HG02759 (cell line): ENCODE results near the gene ING3.

ENCODE experiments used
- ATAC-seq: cut with Tn5 transposase; IDR thresholded peaks from one replicate; pipeline ENCODE4 v1.9.1; 2021; ENCODE audit warnings: mild to moderate bottlenecking, moderate library complexity; ENCODE audit not compliant: unreplicated experiment

ING3 gene

DNA sequence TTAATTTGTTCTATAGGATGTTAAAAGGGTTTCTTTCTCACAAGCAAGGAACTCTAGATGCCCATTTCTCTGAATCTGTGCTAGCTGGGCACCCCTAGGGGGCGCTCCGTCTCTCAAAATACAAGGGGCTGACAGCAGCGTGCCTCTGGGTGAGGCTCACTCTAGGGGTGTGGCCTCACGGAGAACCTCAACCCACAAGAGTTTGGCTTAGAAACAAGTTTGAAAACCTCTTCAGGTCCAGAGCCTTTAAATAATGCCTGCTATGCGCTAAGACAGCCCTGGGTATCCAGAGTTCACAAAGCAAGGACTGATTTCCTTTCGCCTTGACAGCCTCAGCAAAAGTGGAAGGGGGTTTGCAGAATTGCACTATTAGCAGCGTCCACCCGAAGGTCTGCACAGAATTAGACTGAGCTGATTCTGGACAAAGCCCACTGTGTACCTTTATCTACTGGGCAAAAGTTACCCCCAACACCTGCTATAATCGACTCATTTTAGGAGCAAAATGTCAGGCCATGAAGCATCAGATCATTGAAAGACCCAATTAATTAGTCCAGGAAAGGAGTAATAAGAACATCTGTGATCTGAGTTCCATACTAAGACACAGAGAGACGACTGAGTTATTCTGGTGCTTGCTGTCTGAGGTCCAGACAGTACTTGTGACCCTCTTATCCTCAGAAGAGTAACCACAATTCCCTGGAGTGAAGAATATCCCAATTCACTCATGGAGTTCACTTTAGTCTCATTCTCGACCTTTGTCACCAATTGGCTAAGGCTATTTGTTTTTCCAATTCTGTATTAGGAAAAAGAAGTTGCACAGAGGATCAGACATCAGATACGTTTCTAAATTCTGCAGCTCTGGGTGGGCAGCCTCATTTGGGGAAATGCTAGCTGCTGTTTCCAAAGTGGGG, 37.4 kb downstream of the ING3 start:
- ATAC-seq, result peak; percentile 94

- peak; percentile 66 for ATAC-seq
Measured at GRCh38 chr7:120988591-120989256, 38.1 kb downstream of the ING3 start, which contains the start of gene CPED1. TSS of gene CPED1 (plus strand) at chr7:120988711. CDS start at chr7:120989622, 911 bp downstream.

DNA sequence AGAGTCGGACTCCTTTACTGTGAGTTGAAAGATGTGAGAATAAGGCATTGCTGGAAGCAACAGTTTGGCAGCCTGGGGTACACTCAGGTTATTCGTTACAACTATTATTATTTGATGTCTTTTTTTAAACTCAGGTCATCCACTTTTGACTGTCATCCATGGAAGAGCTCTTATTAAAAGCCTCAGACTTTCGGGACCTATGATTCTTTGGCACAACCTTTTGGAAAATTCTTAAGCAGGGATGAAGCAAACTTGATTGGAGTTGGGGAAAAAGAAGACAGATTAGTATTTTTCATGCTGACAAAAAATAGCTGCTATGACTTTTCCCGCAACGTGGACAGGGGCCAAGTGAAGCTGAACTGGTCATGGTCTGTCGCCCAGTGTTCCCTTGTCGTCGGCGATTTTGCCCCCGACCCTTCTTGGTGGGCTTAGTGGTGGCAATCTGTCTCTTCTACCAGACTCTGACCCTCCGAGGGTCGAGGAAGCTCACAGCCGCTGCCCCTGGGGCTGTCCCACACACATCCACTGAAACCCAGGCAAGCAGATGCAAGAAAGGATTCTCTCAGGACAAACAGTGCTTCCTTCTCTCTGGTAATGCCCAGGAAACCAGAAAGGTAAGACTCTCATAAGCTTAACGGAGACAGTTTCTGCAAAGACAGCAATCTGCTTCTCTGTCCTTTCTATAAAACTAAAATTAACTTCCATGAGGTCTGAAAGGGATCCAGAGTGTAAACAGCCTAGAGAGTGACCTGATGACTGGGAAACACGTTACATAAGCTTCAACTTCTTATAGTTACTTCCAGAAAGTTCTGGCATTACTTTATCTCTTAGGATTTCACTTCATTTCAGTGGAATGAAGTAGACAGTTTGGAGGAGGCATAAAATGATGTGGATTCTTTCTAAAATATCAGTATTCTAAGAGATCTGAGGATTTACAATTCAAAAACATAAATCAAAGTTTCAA, 39.0 kb downstream of the ING3 start:
- ATAC-seq, result no peak

GRCh38 chr7:120990468-120991118, 40.0 kb downstream of the ING3 start:
- ATAC-seq, result no peak

DNA sequence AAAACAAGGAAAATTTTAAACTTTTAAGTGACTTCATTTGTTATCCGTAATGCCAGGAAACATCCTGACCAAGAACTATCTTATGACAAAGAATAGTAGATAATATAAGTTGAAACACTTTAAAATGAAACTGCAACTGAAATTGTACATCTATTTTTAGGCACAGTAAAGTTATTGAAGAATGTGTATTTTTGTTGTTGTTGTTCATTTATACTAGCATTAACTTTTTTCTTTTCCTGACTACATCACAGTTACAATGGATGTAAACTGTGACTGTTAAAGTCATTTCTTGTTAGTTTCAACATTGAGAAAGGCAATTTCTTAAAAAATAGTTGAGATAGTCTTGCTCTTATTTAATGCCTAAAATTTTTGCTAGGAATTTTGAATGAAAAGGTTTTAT, 40.6 kb downstream of the ING3 start:
- no peak for ATAC-seq

DNA sequence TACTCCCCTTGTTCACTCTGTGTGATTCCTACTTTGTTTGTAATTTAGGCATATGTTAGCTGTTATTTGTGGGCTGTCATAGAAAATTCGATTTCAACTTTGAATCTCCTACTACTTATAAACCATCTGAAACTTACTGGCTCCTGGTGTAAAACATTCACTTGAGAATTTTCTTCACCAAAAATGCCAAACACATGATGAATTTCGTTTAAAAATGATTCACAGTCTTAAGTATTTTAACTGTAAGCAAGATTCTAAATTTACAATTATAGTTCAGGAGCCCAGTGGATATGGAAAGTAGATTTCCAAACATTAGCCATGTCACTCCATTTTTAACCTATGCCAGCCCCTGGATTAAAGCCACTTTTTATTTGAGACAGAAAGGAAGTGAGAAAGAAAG, 41.0 kb downstream of the ING3 start:
- ATAC-seq, result no peak

GRCh38 chr7:120992272-120992964, 41.8 kb downstream of the ING3 start:
- no peak for ATAC-seq

DNA sequence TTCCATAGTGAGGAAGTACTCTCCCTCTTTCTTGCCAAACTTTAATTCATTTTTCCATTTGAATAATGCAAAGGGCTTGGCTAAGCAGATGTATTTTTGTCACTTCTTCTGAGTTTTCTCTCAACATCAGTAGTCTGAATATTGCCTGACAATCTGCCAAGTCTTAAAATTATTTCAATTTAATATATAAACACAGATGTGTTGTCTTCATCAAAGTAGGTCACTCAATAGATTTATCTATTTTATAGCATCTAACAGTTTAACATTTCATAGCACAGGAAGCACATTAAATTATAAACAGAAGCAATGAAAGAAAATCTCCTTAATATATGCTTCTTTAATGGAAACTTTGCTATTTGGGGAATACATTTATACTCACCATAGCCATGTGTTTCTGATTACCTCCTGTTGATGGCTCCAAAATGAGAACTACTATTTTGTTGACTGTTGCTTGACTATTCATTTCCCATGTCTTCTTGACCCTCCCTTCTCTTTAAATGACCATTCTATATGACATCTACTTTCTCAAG, 42.5 kb downstream of the ING3 start:
- no peak for ATAC-seq

GRCh38 chr7:120993553-120994191, 43.1 kb downstream of the ING3 start:
- no peak for ATAC-seq

DNA sequence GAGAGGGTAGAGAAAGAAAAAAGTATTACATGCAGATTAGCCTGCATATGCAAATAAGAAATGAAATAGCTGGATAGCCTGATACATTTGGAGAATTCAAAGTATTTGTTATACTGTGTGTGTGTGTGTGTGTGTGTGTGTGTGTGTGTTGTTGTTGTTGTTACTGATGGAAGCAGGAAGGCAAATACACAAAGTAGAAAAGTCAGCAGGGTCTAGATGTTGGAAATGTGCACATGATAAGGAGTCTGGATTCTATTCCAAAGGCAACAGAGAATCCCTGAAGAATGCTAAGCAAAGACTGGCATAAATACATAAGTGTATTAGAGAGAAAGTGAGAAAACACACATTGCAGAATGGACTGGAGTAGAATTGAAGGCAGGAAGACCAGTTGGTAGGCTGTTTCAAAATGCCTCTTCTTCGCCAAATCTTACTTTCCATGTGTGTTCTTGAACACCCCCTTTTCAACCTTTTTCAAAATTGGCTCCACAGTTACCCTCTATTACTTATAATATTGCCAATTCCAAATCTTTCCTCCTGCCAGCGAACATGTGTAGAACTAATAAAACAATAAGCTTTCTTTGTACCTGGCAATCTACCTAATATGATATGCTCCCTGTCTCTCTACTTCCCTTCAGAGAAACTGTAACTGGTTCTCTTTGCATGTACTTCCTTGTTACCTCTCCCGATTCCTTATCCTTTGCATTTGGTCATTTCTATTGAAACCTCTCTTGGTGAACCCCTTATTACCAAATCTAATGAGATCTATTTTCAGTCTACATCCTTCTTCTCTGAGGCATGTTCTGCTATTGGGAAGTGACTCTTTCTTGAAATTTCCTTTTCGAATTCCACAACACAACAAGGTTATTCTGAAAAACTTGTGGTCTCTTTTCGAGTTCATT, 44.2 kb downstream of the ING3 start:
- ATAC-seq, result no peak

DNA sequence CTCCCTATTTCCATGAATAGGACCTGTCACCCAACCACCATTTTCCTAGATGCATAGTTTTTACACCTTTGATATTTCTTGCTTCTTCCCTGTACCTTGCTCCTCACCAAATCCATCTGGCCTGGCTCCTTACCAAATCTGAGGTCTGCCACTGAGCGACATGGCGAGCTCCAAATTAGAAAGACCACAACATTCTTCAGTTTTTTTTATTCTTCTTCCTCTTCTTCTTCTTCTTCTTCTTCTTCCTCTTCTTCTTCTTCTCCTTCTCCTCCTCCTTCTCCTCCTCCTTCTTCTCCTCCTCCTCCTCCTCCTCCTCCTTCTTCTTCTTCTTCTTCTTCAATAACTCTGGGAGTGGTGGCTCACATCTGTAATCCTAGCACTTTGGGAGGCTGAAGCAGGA, 45.1 kb downstream of the ING3 start:
- ATAC-seq, result no peak

GRCh38 chr7:120996333-120996987, 45.9 kb downstream of the ING3 start:
- ATAC-seq, result no peak

GRCh38 chr7:120996988-120997345, 46.4 kb downstream of the ING3 start:
- no peak for ATAC-seq

GRCh38 chr7:120997882-120998474, 47.4 kb downstream of the ING3 start:
- no peak for ATAC-seq

DNA sequence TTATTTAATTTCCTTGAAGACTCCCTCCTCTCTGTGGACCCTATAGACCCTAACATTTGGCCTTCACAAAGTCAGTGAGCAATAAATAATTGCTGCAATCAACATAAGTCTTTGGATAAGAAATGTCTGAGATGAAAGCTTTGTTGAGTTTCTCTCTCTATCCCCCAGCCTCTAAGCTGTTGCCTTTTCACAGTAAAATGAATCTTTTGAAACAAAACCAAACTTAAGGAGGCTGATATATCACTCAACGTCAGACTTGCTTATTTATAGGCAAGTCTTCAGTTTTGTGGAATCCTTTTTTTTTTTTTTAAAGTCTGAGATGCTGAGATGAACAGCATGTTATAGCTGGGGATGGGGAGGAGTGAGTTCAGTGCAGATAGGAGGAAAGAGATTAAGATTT, 47.9 kb downstream of the ING3 start:
- no peak for ATAC-seq

GRCh38 chr7:120998996-120999565, 48.5 kb downstream of the ING3 start:
- no peak for ATAC-seq
